K562 treated with DMSO at 1 percent for 4 hours (cell line): ENCODE data around the gene CCDC126. TPM values are rescaled to one million over a fixed set of nuclear protein-coding genes. Genes with fewer than 3 reads are reported as not detected.

Experiments used
- total RNA-seq: library from RNA; unstranded; fragments of 300-600 nt; gene quantifications from 2 replicates; pipeline ENCODE4 v1.2.3, GENCODE V29; 2022; ENCODE audit not compliant: insufficient read depth

CCDC126 gene
- 4.2 and 8.3 TPM in 2 replicates for total RNA-seq

GRCh38 chr7:23597094-23598091 is at the start of gene CCDC126:
Gene CCDC126 (plus strand): TSS chr7:23597382. CDS start chr7:23611316, 13,934 bp downstream.

GRCh38 chr7:23679898-23680413 is 82.8 kb downstream of the CCDC126 start, which contains the start of gene FAM221A:
Gene FAM221A (plus strand): TSS chr7:23680199. CDS start chr7:23680219, 20 bp downstream.

Other genes starting within 250 kb of the CCDC126 start
- 23.3 and 24.5 TPM in 2 replicates for gene IGF2BP3, start 126.9 kb upstream of the CCDC126 start, total RNA-seq
- 15.6 and 24.7 TPM in 2 replicates for gene TRA2A, start 65.4 kb upstream of the CCDC126 start, total RNA-seq
- gene FAM221A, start 82.8 kb downstream of the CCDC126 start, total RNA-seq: not detected in 2 replicates
- gene STK31, start 112.8 kb downstream of the CCDC126 start, total RNA-seq: 0.18 TPM in 1 of 2 replicates, not detected in the other